Measurements from ENCODE around the gene SEMA3B.
A peak's percentile ranks its signal among the peaks of the same experiment; 100 is the strongest.

SEMA3B gene

DNA sequence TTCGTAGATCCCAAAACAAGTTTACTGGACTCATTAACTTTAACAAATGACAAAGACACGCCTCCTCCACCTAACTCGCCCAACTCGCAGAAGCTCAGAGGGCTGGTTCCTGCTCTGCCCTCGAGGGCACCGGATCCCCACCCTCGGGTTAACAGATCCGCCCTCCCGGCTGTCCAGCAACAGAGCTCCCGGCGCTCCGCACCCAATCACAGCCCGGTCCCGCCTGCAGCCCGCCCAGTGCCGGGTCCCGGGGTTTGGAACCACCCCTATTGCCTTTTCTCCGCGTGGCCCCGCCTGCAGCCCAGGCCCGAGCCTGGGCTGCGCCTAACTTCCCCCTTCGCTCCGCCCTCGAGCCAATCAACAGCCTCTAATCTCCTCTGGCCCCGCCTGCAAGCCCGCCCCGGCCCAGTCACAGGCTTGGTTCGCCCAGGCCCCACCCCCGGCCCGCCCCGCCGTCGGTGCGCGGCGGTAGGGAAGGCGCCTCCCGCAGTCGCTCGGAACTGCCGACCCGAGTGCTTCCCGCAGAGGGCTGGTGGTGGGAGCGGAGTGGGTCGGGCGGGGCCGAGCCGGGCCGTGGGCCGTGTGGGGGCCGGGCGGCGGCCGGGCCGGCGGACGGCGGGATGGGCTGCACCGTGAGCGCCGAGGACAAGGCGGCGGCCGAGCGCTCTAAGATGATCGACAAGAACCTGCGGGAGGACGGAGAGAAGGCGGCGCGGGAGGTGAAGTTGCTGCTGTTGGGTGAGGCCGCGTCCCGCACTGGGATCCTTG lies 33.0 kb upstream of the SEMA3B start, which contains the start of gene GNAI2:
TSS of gene GNAI2 (plus strand) at position 489 of the 768 bp plus-strand sequence. CDS start at position 621, 132 bp downstream.
- Histone ChIP-seq H3K27ac (peak within 1 kb of the TSS; percentile 28), H3K4me3 (ENCODE audit: low read depth, low read length) (peak within 1 kb of the TSS; percentile 90), H3K27me3 (replicated peaks) (no peaks in the 10 kb centered on the region), H3K36me3 (replicated peaks) (no peaks in the 10 kb centered on the region)
- TF ChIP-seq CTCF (IDR thresholded peaks at IDR 0.05; ENCODE audit: low read depth, low read length, missing control alignments), result no peak
- in situ Hi-C loops (cut with HindIII; ENCODE audit: low pct_ligation_motif_present, low sequenced_read_pairs), result no loop called here
- DNase-seq, result peak; percentile 97

GRCh38 chr3:50236484-50237132 lies 32.3 kb upstream of the SEMA3B start:
- in situ Hi-C loops (cut with HindIII; ENCODE audit: low pct_ligation_motif_present, low sequenced_read_pairs), result no loop called here
- peak overlapping the region; percentile 28 for H3K27ac ChIP-seq

GRCh38 chr3:50237133-50237651 lies 31.8 kb upstream of the SEMA3B start:
- Histone ChIP-seq H3K27ac (no peak overlapping the region), H3K4me3 (ENCODE audit: low read depth, low read length) (peak overlapping the region; percentile 90), H3K27me3 (replicated peaks) (no peaks in the 10 kb centered on the region), H3K36me3 (replicated peaks) (no peaks in the 10 kb centered on the region)
- in situ Hi-C loops (cut with HindIII; ENCODE audit: low pct_ligation_motif_present, low sequenced_read_pairs), result no loop called here
- no peak for DNase-seq
- TF ChIP-seq CTCF (IDR thresholded peaks at IDR 0.05; ENCODE audit: low read depth, low read length, missing control alignments), result no peak

More at GRCh38 chr3:50236484-50237132, 32.3 kb upstream of the SEMA3B start:
- no peak for DNase-seq
- Histone ChIP-seq H3K4me3 (ENCODE audit: low read depth, low read length) (peak overlapping the region; percentile 90), H3K36me3 (replicated peaks) (no peaks in the 10 kb centered on the region), H3K27me3 (replicated peaks) (no peaks in the 10 kb centered on the region)
- no peak for TF ChIP-seq CTCF (IDR thresholded peaks at IDR 0.05; ENCODE audit: low read depth, low read length, missing control alignments)

DNA sequence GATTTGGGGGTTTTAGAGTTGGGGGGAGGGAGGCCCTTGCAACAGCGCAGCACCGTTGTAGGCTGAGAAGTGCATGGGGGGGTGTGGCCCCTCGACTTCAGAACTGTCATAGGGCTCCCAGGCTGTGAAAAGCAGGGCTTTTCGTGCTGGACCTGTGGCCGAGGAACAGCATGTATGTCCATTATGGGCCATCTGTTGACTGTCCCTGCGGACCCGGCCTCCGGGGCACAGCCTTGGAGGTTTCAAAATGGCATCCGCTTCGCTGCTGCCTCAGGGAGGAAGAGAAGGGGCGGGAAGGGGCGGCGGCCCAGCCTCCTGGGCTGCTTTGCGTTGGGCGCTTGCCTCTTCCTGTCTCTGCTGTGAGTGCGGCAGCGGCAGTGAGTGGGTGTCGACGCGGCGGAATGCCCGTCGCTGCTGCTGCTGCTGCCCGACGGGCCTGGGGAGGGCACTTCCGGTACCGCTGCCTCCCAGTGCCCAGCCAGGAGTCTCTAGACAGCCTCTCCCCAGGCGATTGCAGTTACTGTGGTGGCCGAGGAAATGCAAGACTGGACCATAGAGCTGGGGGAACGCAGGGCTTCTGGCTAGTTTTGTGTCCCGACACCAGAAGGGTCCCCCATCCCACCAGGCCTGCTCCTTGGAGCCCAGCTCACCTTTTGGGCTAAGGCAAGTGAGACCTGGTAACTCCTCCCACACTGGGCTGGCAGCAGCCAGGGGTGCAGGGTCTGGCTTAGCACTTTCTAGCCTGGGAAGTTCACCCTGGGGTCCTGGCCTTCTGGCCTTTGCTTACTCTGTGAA lies 31.0 kb upstream of the SEMA3B start:
- TF ChIP-seq CTCF (IDR thresholded peaks at IDR 0.05; ENCODE audit: low read depth, low read length, missing control alignments), result no peak
- no peaks in the 10 kb centered on the region for H3K36me3 ChIP-seq (replicated peaks)
- DNase-seq, result peak; percentile 70
- peak overlapping the region; percentile 90 for H3K4me3 ChIP-seq (ENCODE audit: low read depth, low read length)
- H3K27ac ChIP-seq, result peak overlapping the region; percentile 17
- H3K27me3 ChIP-seq (replicated peaks), result no peaks in the 10 kb centered on the region
- in situ Hi-C loops (cut with HindIII; ENCODE audit: low pct_ligation_motif_present, low sequenced_read_pairs), result no loop called here

- DNase-seq, result no peak
- in situ Hi-C loops (cut with HindIII; ENCODE audit: low pct_ligation_motif_present, low sequenced_read_pairs), result no loop called here
- peak overlapping the region; percentile 90 for H3K4me3 ChIP-seq (ENCODE audit: low read depth, low read length)
- no peaks in the 10 kb centered on the region for H3K36me3 ChIP-seq (replicated peaks)
- peak overlapping the region; percentile 17 for H3K27ac ChIP-seq
- TF ChIP-seq CTCF (IDR thresholded peaks at IDR 0.05; ENCODE audit: low read depth, low read length, missing control alignments), result peak; percentile 15
- no peaks in the 10 kb centered on the region for H3K27me3 ChIP-seq (replicated peaks)
Measured at GRCh38 chr3:50238549-50239026, 30.4 kb upstream of the SEMA3B start.

Data from brain microvascular endothelial cell (primary cell).